CD8-positive, alpha-beta memory T cell (primary cell): ENCODE measurements around the gene MRM2. TPM values are rescaled to one million over a fixed set of nuclear protein-coding genes. Genes with fewer than 3 reads are reported as not detected.
"Not testable (repeated sequence)": the region's sequence is repeated elsewhere in the genome, so short reads cannot be mapped to it uniquely, and the experiment has no call there.

Source experiments
- CTCF ChIA-PET: fragments of 350-600 bp; sonication (Branson Sonifier 250); formaldehyde crosslinking; loops from one replicate; lab custom pipeline; 2021; ENCODE audit warnings: antibody characterized with exemption; lab: Charles Lee
- POLR2A ChIA-PET: fragments of 350-600 bp; sonication (Branson Sonifier 250); formaldehyde crosslinking; loops from one replicate; lab custom pipeline; 2021; ENCODE audit warnings: antibody characterized with exemption; lab: Charles Lee
- DNase-seq, 5 donors: peaks; one replicate each; pipeline versions ENCODE4 v3.0.0 to v3.0.0-alpha.2; 2020 to 2022; ENCODE audit warnings: mixed read lengths in 1 of 5
- H3K27ac ChIP-seq: one replicate; pipeline ENCODE4 v1.7.0; 2013; ENCODE audit warnings: low read depth, mild to moderate bottlenecking, low read length, moderate library complexity
- H3K27me3 ChIP-seq: 2 replicates; pipeline ENCODE4 v1.7.0; 2013; ENCODE audit warnings: low read length, mild to moderate bottlenecking; ENCODE audit not compliant: insufficient read depth, poor library complexity, severe bottlenecking
- H3K36me3 ChIP-seq: 2 replicates; pipeline ENCODE4 v1.7.0; 2013; ENCODE audit warnings: mild to moderate bottlenecking, low read length, moderate library complexity; ENCODE audit not compliant: insufficient read depth
- H3K4me1 ChIP-seq: 2 replicates; pipeline ENCODE4 v1.7.0; 2013; ENCODE audit warnings: mild to moderate bottlenecking, low read length, moderate library complexity; ENCODE audit not compliant: insufficient read depth
- H3K4me3 ChIP-seq: 2 replicates; pipeline ENCODE4 v1.7.0; 2013; ENCODE audit warnings: mild to moderate bottlenecking, low read length
- H3K9me3 ChIP-seq: 2 replicates; pipeline ENCODE4 v1.7.0; 2013; ENCODE audit warnings: mild to moderate bottlenecking, low read length
- H3K27ac Mint-ChIP-seq, 8 donors: one replicate each; pipeline ENCODE4 v1.8.0; 2020 to 2021; ENCODE audit warnings: mixed read lengths in 8 of 8, mild to moderate bottlenecking in 6 of 8, inconsistent platforms in 3 of 8, moderate library complexity in 3 of 8
- H3K27me3 Mint-ChIP-seq, 2 donors: one replicate each; pipeline ENCODE4 v1.8.0; 2020 to 2021; ENCODE audit warnings: mixed read lengths in 2 of 2, mild to moderate bottlenecking in 1 of 2, moderate library complexity in 1 of 2
- H3K36me3 Mint-ChIP-seq, 3 donors: one replicate each; pipeline ENCODE4 v1.8.0; 2020 to 2021; ENCODE audit warnings: mixed read lengths in 3 of 3, inconsistent platforms in 1 of 3, mild to moderate bottlenecking in 1 of 3
- H3K4me1 Mint-ChIP-seq, 3 donors: one replicate each; pipeline ENCODE4 v1.8.0; 2020 to 2021; ENCODE audit warnings: mixed read lengths in 3 of 3, inconsistent platforms in 1 of 3, mild to moderate bottlenecking in 1 of 3
- H3K4me3 Mint-ChIP-seq, 7 donors: one replicate each; pipeline ENCODE4 v1.8.0; 2020 to 2021; ENCODE audit warnings: mixed read lengths in 7 of 7, mild to moderate bottlenecking in 6 of 7, moderate library complexity in 4 of 7, inconsistent platforms in 2 of 7
- H3K9me3 Mint-ChIP-seq, 5 donors: one replicate each; pipeline ENCODE4 v1.8.0; 2020 to 2022; ENCODE audit warnings: mixed read lengths in 5 of 5, mild to moderate bottlenecking in 3 of 5, moderate library complexity in 2 of 5, inconsistent platforms in 1 of 5
- polyA plus RNA-seq: library from polyadenylated mRNA; unstranded; fragments of 300-500 nt; fragmentation: Illumina TruSeq; gene quantifications from one replicate; pipeline ENCODE4 v1.2.3, GENCODE V29; 2021
- total RNA-seq, 2 experiments: library from RNA; stranded (reverse); gene quantifications; one replicate each; pipeline ENCODE4 v1.2.3, GENCODE V29; 2021

MRM2 gene
- total and polyA plus RNA-seq, 3 experiments from 2014 or later = 35.6 to 54.2 (median 51.6) TPM

- no peak overlapping the region for H3K27ac Mint-ChIP-seq
- Histone ChIP-seq H3K27me3 (no peaks in the 10 kb centered on the region), H3K4me1 (no peaks in the 10 kb centered on the region), H3K27ac (no peak overlapping the region), H3K36me3 (no peaks in the 10 kb centered on the region), H3K4me3 (no peak overlapping the region), H3K9me3 (no peaks in the 10 kb centered on the region)
- no peaks in the 10 kb centered on the region for H3K27me3 Mint-ChIP-seq
- POLR2A ChIA-PET = no interaction called here
- no peak overlapping the region for H3K4me3 Mint-ChIP-seq
- no peak for DNase-seq
- peaks cover 0 to 20% (median 8%) of the 10 kb centered on the region in 3 donors for H3K36me3 Mint-ChIP-seq
- H3K9me3 Mint-ChIP-seq = no peaks in the 10 kb centered on the region
- CTCF ChIA-PET = no interaction called here
- H3K4me1 Mint-ChIP-seq = no peaks in the 10 kb centered on the region
Observed at GRCh38 chr7:2273866-2274265, 31.9 kb upstream of the MRM2 start.

- Mint-ChIP-seq H3K36me3 (peaks cover 0 to 17% (median 8%) of the 10 kb centered on the region in 3 donors), H3K9me3 (no peaks in the 10 kb centered on the region), H3K4me3 (no peak overlapping the region), H3K4me1 (no peaks in the 10 kb centered on the region), H3K27ac (no peak overlapping the region), H3K27me3 (no peaks in the 10 kb centered on the region)
- H3K36me3 ChIP-seq = no peaks in the 10 kb centered on the region
- no peaks in the 10 kb centered on the region for H3K9me3 ChIP-seq
- no peak overlapping the region for H3K4me3 ChIP-seq
- DNase-seq = no peak
- ChIA-PET CTCF (no interaction called here), POLR2A (no interaction called here)
- H3K27me3 ChIP-seq = no peaks in the 10 kb centered on the region
- H3K27ac ChIP-seq = no peak overlapping the region
- no peaks in the 10 kb centered on the region for H3K4me1 ChIP-seq
Observed at GRCh38 chr7:2272031-2272430, 30.0 kb upstream of the MRM2 start.

DNA sequence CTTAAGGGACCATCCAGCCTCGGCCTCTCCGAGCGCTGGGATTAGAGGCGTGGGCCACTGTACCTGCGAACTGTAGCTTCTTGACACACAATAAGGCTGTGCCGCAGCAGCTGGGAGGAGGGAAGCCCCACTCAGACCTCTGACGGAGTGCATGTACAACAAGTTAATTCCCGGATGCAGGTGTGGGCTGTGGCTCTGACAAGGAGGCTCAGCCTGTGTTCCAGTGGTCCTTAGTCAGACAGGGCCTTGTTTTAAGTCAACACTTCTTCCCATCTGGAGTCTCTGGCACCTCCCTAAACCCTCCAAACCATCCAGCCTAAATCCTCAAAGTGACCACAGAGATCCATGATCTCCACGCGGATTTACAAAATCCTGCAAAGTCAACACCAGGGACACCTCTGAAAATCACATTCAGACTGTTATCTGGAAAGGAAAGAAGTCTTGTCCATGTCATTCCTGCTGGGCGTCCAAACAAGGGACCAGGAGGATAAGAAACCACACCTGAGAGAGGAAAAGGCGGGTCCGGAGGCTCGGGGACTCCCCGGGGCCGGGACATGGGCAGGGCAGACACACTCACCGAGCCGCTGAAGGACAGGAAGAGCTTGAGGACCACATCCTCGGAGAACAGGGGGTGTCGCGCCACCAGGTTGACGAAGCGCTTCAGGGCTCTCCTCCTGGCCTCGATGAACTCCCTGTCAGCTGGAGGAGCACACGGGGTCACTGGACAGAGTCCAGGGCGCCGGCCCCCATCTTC, 29.4 kb upstream of the MRM2 start:
- no peak overlapping the region for H3K4me3 Mint-ChIP-seq
- no peaks in the 10 kb centered on the region for H3K9me3 Mint-ChIP-seq
- no peak overlapping the region for H3K27ac ChIP-seq
- H3K27me3 ChIP-seq = no peaks in the 10 kb centered on the region
- H3K27me3 Mint-ChIP-seq = no peaks in the 10 kb centered on the region
- no peak overlapping the region for H3K4me3 ChIP-seq
- peaks cover 0 to 13% (median 8%) of the 10 kb centered on the region in 3 donors for H3K36me3 Mint-ChIP-seq
- peak overlapping the region in 1 of 8 donors; percentile 43 for H3K27ac Mint-ChIP-seq
- DNase-seq = no peak
- H3K4me1 ChIP-seq = no peaks in the 10 kb centered on the region
- no peaks in the 10 kb centered on the region for H3K36me3 ChIP-seq
- CTCF ChIA-PET = no interaction called here
- H3K9me3 ChIP-seq = no peaks in the 10 kb centered on the region
- no peaks in the 10 kb centered on the region for H3K4me1 Mint-ChIP-seq
- POLR2A ChIA-PET = no interaction called here

DNA sequence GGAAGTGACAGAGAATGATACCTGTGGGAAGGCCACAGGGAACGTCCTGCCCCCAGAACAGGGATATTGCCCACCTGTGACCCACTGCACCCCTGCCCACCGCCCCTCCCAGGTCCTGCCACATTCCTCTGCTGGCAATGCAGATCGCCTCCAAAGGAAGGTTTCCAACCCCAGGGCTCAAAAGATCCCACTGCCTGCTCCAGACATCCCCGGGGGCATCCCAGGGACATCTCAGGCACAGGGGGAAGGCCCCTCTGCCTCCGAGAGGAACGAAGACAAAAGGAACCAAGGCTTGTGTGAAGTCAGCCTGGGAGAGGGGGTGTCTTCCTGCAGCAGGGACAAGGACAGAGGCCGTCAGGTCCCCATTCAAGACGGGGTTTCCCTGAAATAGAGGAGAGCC, 28.5 kb upstream of the MRM2 start:
- ChIA-PET CTCF (no interaction called here), POLR2A (no interaction called here)
- Mint-ChIP-seq H3K27ac (no peak overlapping the region), H3K4me1 (no peaks in the 10 kb centered on the region), H3K9me3 (no peaks in the 10 kb centered on the region), H3K36me3 (peaks cover 0 to 13% (median 9%) of the 10 kb centered on the region in 3 donors), H3K27me3 (no peaks in the 10 kb centered on the region), H3K4me3 (no peak overlapping the region)
- Histone ChIP-seq H3K36me3 (no peaks in the 10 kb centered on the region), H3K4me3 (no peak overlapping the region), H3K4me1 (no peaks in the 10 kb centered on the region), H3K27ac (no peak overlapping the region), H3K9me3 (no peaks in the 10 kb centered on the region), H3K27me3 (no peaks in the 10 kb centered on the region)
- DNase-seq = no peak

DNA sequence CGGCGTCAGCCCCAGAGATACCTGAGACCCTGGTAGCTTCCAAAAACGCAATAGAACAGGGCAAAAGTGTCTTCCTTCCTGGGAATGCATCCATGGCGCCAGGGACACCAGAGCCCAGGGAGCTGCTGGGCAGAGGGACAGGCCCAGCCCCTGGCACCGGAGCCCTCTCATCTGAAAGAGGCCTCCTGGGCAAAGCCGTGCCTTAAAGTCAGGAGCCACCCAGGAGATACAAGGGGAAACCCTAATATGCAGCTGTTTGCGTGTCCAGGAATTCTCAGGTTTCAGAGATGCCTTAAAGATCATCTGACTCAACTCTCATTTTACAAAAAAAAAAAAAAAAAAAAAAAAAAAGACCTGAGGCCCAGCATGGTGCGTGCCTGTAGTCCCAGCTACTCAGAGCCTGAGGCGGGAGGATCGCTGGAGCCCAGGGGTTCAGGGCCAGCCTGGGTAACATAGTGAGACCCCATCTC, 28.0 kb upstream of the MRM2 start:
- H3K36me3 ChIP-seq = no peaks in the 10 kb centered on the region
- H3K27ac ChIP-seq = no peak overlapping the region
- POLR2A ChIA-PET = no interaction called here
- no peaks in the 10 kb centered on the region for H3K27me3 ChIP-seq
- Mint-ChIP-seq H3K36me3 (peaks cover 0 to 13% (median 10%) of the 10 kb centered on the region in 3 donors), H3K4me3 (no peak overlapping the region), H3K9me3 (no peaks in the 10 kb centered on the region), H3K4me1 (no peaks in the 10 kb centered on the region), H3K27ac (no peak overlapping the region), H3K27me3 (no peaks in the 10 kb centered on the region)
- DNase-seq = no peak
- no peaks in the 10 kb centered on the region for H3K9me3 ChIP-seq
- H3K4me1 ChIP-seq = no peaks in the 10 kb centered on the region
- no peak overlapping the region for H3K4me3 ChIP-seq
- CTCF ChIA-PET = no interaction called here

GRCh38 chr7:2269089-2269990, 27.3 kb upstream of the MRM2 start:
- H3K4me3 ChIP-seq, CTCF ChIA-PET, DNase-seq, H3K27ac Mint-ChIP-seq, H3K4me3 Mint-ChIP-seq, POLR2A ChIA-PET, H3K9me3 Mint-ChIP-seq, H3K36me3 ChIP-seq, H3K27ac ChIP-seq, H3K27me3 ChIP-seq, H3K9me3 ChIP-seq, H3K27me3 Mint-ChIP-seq, H3K4me1 ChIP-seq, H3K4me1 Mint-ChIP-seq: not testable (repeated sequence)
- H3K36me3 Mint-ChIP-seq = peaks cover under 1 to 12% (median 10%) of the 10 kb centered on the region in 3 donors

- CTCF ChIA-PET = no interaction called here
- no peak overlapping the region for H3K27ac ChIP-seq
- H3K27ac Mint-ChIP-seq = no peak overlapping the region
- H3K27me3 ChIP-seq = no peaks in the 10 kb centered on the region
- H3K4me3 ChIP-seq = no peak overlapping the region
- H3K4me1 ChIP-seq = no peaks in the 10 kb centered on the region
- H3K9me3 Mint-ChIP-seq = no peaks in the 10 kb centered on the region
- no peak for DNase-seq
- H3K9me3 ChIP-seq = no peaks in the 10 kb centered on the region
- no peaks in the 10 kb centered on the region for H3K4me1 Mint-ChIP-seq
- no peaks in the 10 kb centered on the region for H3K36me3 ChIP-seq
- no peaks in the 10 kb centered on the region for H3K27me3 Mint-ChIP-seq
- no peak overlapping the region for H3K4me3 Mint-ChIP-seq
- POLR2A ChIA-PET = no interaction called here
- peaks cover 5 to 12% (median 11%) of the 10 kb centered on the region in 3 donors for H3K36me3 Mint-ChIP-seq
Observed at GRCh38 chr7:2266911-2267310, 24.9 kb upstream of the MRM2 start.

GRCh38 chr7:2264158-2264557, 22.2 kb upstream of the MRM2 start:
- Histone ChIP-seq H3K27me3 (no peaks in the 10 kb centered on the region), H3K4me3 (no peak overlapping the region), H3K4me1 (no peaks in the 10 kb centered on the region), H3K36me3 (no peaks in the 10 kb centered on the region), H3K27ac (no peak overlapping the region), H3K9me3 (no peaks in the 10 kb centered on the region)
- peak overlapping the region in 1 of 7 donors; percentile 32 for H3K4me3 Mint-ChIP-seq
- no peaks in the 10 kb centered on the region for H3K27me3 Mint-ChIP-seq
- H3K4me1 Mint-ChIP-seq = peaks cover 0 to 8% (median 7%) of the 10 kb centered on the region in 3 donors
- peaks cover 5 to 6% (median 5%) of the 10 kb centered on the region in 3 donors for H3K36me3 Mint-ChIP-seq
- ChIA-PET CTCF (no interaction called here), POLR2A (no interaction called here)
- H3K9me3 Mint-ChIP-seq = no peaks in the 10 kb centered on the region
- peak overlapping the region in 1 of 8 donors; percentile 43 for H3K27ac Mint-ChIP-seq
- no peak for DNase-seq
